IPS DF 4.7 (cell line): ENCODE data around the gene DPYSL3.

Experiments
- DNase-seq: peaks from one replicate; pipeline ENCODE4 v3.0.0-alpha.2; 2013; ENCODE audit warnings: low spot score; ENCODE audit errors: extremely low read depth

The DPYSL3 gene

GRCh38 chr5:147474140-147474539 is 35.7 kb downstream of the DPYSL3 start:
- DNase-seq: no peak

DNA sequence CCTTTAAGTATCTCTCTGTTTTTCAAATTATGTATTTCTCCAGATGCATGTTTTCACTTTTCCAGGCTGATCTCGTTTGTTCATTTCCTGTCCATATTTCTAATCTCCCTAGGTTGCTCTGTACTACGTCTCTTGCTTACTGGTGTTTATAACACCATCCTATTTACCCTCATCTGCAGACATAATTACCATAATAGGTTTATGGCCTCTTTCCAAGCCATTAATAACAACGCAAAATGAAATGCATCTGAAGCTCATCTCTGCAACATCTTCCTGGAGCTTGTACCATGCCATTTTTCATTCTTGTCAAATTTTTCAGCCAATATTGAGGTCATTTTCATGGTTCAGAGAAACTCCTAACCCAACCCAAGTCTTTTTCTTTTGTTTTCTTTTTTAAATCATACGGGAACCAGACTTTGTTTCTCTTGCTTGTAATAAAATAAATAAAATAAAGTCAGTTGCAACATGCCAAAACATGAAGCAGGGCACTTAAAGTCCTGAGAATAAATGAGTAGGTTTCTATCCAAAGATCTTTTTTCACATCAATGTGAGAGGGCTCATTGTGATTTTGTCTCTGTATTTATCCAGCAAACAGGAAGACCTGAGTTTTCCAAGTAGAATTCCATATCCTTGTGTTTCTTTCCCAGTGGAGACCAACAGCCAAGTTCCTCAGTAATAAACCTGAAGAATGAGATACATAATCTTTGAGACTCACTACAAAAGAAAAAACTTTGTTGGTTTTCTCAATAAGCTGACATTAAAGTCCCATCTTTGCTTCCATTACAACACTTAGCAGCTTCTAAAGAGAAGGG is 37.0 kb downstream of the DPYSL3 start:
- no peak for DNase-seq

DNA sequence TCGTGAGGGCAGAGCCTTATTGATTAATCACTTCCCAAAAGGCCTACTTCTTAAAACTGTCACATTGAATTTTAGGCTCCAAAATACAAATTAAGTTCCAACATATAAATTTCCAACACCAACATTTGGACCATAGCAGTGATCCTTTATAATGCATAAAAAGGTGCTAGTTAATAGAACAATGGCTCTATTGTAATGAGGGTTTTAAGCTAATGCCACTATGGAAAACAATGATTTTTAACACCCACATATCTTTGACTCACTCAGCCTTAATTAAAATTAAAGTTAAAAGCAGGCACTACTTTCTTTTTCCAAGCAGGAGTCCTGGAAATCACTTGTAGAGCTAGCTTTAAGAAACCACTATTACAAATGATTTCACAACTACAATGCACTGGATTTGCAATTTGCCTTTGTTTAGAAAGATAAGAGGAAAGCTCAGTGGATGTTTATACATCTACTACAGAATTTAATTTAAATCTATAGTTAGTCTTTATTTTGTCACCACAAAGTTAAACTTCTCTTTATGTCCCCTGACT is 41.8 kb downstream of the DPYSL3 start:
- no peak for DNase-seq

GRCh38 chr5:147466360-147466980 is 43.4 kb downstream of the DPYSL3 start:
- no peak for DNase-seq

GRCh38 chr5:147465747-147466146 is 44.1 kb downstream of the DPYSL3 start:
- no peak for DNase-seq

- peak; percentile 81 for DNase-seq
These were observed 45.7 kb downstream of the DPYSL3 start for GRCh38 chr5:147464211-147464610.

DNA sequence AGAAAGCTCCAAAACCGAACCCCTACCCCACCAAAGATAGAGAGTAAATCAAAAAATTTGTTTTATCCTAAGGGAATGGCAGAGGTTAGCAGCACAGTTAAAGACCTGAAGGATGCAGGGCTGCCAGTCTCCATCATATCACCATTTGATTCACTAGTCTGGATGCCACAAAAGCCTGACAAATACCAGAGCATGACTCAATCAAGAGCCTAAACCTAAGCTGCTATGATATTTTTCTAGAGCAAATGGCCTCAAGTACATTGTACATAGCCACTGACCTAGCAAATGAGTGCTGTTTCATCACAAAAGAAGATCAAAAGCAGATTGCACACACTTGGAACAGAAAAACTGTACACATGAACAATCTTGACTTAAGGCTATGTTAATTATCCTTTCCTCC is 48.0 kb downstream of the DPYSL3 start:
- DNase-seq: no peak

- no peak for DNase-seq
These were observed 49.5 kb downstream of the DPYSL3 start for GRCh38 chr5:147460380-147460779.

DNA sequence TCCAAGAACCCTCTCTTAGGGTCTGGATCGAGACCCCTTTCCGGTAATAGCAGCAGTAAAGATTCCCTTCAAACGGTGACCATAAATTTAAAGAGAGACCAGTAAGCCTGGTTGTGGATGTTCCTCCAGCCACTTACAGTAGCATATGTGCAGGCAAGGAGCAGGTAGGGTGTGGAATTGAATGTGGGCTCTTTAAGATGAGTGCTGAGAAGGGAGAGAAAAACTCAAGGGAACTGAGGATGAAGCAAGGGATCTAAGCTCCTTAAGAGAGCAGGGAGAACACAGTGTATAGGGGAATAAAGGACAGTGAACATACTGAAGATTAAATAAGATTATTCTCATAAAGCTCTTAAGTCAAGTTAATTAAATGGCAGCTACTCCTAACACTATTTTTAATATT is 51.3 kb downstream of the DPYSL3 start:
- DNase-seq: no peak

DNA sequence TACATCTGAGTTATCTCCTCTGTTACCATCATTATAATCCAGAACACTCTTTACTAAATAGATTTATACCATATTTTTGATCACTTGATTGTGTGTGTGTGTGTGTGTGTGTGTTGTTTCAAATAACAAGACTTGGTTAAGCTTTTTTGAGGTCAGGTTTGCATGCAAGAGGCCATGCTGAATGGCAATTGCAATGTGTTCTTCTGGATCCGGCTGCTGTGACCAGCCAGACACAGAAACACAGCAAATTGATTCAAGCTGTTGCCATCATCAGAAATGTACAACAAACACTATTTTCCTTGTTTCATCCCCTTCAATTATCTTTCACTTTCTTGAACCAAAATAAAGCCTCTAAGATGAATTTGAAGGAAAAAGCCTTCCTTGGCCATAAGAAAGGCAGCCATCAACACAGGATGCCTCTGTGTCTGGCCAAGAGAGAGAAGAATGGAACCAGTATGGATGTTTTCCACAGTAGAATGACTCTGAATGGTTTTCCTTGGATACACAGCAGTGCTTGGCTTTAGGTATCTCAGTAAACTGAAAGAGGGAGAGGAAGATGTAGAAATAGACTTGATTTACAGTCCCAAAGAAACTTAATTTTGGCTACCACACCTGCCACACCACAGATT is 53.9 kb downstream of the DPYSL3 start:
- no peak for DNase-seq

DNA sequence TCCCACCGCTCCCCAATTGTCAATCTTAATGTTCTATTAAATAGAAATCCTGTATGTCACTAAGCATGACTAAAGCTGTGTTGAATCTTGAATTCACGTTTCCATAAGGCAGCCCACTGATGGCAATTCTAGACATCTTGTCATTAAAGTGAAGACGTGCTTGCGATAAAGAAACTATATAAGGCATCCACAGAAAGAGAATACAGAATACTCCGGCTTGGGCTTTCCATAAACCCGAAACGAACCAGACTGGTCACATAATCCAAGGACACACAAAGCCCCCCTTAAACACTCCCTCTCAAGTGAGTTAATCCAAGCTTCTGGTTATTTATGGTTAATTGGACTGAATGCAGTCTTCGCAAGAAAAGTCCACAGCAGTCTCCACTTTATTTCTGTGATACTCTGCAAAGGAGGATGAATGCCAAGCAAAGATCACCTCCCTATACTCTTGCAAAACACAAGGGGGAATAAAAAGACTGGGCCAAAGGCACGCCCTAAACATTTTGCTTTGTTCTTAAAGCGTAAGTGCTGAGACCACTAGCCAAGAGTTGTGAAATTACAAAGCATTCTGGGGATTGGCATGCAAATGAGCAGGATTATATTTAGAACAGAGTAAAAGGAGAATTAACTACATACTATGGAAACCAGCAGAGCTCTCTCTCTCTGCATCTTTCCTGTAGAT is 54.7 kb downstream of the DPYSL3 start:
- no peak for DNase-seq

- no peak for DNase-seq
These were observed 55.7 kb downstream of the DPYSL3 start for GRCh38 chr5:147453875-147454814.

DNA sequence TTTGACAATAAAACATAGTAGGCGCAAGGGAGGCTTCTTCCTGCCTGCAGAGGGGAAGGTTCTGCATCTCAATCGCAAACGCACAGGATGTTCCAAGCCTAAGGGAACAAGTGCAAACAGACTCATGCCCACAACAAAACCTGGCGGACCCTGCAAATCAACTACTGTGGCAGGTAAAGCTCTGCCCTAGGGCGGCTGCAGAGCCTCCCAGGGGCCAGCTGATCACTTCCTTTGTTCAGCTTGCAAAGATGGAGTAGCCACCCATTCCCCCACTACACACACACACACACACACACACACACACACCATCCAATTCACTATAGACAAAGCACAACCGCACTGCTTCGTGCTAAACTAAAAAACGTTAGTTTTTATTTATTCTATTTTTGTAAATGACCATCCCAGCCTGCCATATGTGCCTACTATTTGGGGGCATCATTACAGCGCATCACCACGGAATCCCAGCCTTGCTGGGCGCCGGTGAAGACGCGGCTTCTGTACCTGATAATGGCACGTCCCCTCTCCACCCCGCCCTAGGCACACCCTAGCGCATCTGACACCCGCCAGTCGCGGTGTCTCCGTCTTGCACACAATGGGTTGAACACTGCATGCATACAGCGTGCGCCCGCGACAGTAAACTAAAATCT is 57.6 kb downstream of the DPYSL3 start:
- no peak for DNase-seq

- no peak for DNase-seq
These were observed 58.7 kb downstream of the DPYSL3 start for GRCh38 chr5:147451193-147451592.

DNA sequence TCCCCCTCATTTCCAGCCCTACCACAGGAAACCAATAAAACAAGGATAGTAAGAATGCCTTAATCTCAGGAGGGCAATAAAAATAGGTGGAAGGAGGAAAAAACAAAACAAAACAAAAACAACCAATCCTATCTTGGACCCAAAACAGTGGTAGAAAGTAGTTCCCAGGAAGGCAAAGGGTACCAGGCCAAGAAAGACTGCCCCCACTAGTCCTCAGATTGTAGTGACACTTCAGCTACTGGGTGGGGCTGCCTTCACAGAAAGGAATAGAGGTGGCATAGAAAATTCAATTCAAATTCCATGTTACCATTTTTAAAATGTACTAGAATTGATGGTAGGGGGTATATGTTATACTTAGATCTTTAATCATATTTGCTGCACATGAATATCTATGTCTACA is 59.3 kb downstream of the DPYSL3 start:
- no peak for DNase-seq

- DNase-seq: no peak
These were observed 61.1 kb downstream of the DPYSL3 start for GRCh38 chr5:147448766-147449165.

GRCh38 chr5:147446523-147446922 is 63.3 kb downstream of the DPYSL3 start:
- DNase-seq: no peak

- DNase-seq: no peak
These were observed 64.0 kb downstream of the DPYSL3 start for GRCh38 chr5:147445917-147446316.

DNA sequence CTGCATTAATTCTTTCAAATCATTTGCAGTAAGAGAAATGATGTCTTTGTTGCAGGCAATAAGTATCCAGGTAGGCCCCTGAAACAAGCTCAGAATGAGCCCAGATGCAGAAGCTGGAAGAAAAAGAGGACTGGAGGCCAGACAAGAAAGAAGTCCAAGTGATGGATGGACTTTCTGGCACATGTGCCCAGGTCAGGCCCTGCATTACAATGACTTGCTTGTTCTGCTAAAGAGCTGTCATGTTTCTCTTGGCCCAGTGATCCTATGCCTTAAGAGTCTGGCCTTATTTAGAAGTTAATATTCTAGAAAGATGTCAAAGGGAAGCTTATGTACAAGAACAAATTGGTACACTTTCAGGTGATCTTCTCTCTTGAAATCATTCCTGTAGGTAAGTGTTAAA is 64.8 kb downstream of the DPYSL3 start:
- DNase-seq: no peak

DNA sequence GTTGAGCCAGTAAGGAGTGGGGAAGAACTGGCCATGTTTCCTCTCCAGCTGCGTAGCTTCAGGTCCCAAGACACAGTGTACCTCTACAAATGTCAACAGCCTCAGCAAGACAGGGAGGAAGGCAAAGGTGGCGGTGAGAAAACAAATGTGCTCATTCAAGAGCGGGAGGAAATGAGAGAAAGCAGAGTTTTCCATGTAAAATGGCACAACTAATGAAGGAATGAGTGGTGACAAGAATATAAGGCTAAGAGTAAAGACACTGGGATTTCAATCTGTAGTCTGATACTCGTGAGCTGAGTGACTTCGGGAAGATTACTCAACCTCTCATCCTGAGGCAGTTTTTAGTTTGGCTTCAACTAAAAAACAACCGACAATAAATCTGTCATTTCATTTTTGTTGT is 67.6 kb downstream of the DPYSL3 start:
- DNase-seq: no peak
